HG03103 (cell line): ENCODE measurements around the gene SEMA4D.

Experiments
- ATAC-seq: cut with Tn5 transposase; IDR thresholded peaks from one replicate; pipeline ENCODE4 v1.9.1; 2021; ENCODE audit warnings: low read depth; ENCODE audit not compliant: unreplicated experiment

SEMA4D gene

DNA sequence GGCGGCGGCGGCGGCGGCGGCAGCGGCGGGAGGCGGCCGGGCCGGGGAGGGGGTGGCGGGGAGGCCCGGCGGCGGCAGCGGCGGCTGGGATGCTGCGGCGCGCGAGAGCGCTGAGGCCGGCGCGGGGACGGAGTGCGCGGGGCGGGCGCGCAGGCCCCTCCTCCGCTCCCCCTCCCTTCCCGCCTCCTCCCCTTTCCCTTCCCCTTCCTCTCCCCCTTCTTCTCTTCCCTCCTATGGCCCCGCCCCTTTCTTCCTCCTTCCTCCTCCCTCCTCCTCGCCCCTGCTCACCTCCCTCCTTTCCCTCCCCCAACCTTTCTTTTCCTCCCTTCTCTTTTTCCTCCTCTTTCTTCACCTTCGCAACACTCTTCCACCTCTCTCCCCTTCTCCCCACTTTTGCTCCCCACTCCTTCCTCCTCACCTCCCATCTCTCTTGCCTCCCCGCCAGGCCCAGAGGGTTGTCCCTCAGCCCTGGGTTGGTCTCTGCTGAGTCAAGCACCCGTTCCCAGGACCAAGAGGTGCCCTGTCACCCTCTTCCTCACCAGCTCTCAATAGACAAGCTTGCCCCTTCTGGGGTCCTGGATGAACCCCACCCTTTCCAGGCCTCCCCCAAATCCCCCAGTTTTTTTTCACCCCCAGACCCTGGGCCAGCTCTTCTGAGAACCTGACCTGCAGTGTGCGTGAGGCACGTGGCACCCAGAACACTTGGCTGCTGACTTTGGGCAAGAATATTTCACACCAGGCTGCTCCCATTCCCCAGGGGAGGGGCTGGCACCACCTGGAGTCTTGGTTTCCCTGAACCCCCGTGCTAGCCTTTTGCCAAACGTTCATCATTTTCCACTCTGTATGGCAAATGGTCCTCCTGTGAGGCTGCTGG lies at the start of gene SEMA4D:
TSS of gene SEMA4D (minus strand) at position 136 of the 874 bp plus-strand sequence. CDS start 92,657 bp downstream, outside the sequence.
- peak; percentile 40 for ATAC-seq

GRCh38 chr9:89547000-89547399 lies 49.1 kb upstream of the SEMA4D start:
- no peak for ATAC-seq

- ATAC-seq: no peak
Observed at GRCh38 chr9:89544279-89544661, 46.4 kb upstream of the SEMA4D start.

DNA sequence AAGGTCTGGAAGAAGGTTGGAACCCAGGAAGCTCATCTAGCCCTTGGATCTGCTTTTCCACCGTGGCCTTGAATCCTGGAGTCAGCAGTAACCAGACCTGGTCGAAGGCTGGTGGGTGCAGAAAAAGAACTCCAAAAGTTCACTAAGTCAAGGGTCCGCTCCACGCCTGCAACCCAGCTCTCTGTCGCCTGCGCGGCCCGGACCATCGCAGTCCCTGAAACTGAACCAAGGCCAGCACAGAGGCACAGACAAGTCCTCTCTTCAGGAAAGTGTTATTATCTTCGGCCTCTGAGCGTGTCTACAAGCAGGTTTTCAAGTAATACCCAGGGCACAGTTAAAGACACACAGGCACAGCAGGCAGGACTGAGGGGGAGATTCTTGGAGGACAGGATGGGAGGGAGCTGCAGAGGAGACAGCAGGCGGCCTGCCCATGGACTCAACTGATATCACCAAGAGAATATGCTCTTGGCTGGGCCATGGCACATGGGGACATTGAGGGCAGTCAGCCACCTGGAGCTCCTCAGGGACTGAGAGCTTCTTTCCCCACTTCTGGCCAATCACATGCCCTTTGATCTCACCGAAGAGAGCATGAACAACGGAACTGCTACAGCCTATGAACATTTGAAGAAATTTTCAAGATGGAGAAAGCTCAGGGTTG lies 45.8 kb upstream of the SEMA4D start:
- ATAC-seq: no peak

- no peak for ATAC-seq
Observed at GRCh38 chr9:89543111-89543510, 45.2 kb upstream of the SEMA4D start.

DNA sequence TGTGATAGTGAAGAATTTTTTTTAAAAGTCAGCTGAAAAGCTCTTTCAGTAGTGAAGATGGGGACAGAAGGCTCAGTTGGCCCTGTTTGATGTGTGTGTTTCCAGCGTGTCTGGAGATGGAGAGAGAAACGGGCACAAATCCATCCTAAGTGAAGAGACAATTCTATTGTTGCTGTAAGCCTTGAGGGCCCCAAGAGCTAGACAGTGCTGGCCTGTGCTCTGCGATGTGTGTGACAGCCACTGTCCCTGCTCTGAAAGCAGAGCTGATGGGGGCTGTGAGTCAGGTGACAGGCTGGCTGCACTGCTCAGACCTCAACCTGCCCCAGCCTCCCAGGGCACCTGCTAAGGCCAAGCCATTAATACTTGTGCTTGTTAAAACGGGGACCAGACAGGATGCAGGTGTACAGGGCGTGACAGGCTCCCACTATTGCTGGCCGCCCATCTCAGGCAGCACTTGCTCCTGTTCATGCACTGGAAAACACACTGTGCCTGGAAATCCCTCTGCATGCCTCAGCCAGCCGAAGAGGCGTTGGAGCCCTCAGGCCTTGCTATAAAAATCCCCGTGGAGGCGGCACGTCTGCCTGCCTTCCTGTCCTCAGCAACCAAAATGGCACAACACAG lies 44.6 kb upstream of the SEMA4D start:
- ATAC-seq: peak; percentile 67

DNA sequence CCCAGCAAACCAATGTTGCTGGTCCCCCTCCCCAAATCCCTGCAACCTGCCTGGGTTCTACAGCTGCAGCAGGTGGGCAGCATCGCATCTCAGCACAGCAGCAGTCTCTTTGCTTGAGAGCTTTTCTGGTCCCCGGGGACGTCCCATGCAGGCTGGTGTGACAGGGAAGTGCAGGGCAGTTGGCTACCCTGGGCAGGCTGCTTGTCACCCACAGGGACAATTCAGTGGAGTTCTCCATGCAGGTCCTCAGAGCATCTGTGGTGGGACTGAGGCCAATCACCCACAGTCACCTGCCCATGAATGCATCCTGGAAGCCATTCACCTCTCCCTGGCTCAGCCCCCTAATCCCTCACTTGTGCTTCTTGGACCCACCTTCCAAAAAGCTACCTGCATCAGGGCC lies 43.9 kb upstream of the SEMA4D start:
- no peak for ATAC-seq

DNA sequence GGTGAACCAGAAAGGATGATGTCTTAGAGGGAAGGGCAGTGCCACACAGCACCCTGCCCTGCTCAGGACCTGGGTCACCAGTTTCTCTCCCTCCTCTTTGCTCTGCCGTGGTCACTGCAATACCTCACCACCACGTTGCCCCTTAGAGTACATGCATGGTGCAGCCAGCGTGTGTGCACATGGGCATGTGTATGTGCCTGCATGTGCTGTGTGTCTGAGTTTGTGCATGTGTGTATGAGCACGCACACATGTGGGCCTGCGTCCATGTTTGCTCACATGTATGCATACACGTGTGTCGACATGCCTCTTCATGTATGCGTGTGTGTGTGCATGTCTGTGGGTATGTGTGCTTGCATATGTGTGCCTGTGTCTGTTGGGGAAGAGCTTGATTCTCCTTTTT lies 41.5 kb upstream of the SEMA4D start:
- no peak for ATAC-seq

DNA sequence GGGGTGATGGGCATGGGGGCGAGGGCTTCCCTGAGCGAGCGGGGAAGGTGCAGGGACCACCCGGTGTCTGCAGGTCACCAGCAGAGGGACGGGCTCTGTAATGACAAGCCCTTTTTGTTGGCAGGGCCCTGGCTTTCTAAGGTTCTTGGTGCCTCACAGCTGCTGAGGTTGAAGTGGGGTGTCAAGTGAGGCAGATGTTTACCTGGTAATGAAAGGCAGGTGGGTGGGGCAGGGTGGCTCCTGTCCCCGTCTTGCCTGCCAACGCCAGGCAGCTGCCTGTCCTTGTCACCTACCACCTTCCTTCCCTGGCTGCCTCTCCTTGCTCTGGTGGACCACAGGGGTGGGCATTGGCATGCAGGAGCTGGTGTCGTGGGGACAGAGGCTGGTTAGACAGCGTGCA lies 41.0 kb upstream of the SEMA4D start:
- ATAC-seq: no peak

DNA sequence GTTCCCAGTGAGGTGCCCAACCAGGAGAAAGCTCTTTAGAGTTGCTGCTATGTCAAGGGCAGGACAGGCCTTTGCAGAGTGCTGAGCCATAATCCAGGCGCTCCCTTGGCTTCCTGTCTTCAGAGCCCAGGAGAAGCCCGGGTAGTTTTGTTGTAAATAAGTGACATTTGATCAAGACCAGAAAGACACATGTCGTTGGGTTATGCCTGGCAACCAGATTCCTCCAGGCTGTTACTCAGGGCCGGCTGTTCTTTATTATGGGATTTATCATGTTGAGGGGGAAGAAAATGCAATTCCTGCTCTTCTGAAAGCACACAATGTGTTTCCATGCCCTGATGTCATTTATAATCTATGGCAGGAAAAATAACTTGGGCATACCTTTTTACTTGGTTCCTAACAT lies 39.3 kb upstream of the SEMA4D start:
- no peak for ATAC-seq

DNA sequence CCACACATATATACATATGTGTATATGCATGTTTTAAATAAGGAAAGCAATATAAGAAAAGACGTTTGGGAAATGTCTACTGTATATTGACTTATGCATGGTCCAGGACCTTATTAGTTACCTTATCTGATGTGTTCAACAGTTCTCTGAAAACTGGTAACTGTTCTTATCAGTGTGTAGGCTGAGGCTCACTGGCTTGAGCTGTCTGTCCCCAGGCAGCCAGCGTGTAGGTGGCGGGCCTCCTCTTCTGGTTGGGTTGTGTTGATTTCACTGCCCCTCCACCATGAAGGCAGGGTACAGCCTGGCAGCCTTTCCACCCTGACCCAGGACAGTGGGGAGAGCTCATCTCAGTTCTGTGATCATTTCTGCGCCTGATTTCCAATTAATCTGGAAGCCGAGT lies 38.7 kb upstream of the SEMA4D start:
- no peak for ATAC-seq

GRCh38 chr9:89536145-89536574 lies 38.2 kb upstream of the SEMA4D start:
- ATAC-seq: no peak

GRCh38 chr9:89535461-89535860 lies 37.5 kb upstream of the SEMA4D start:
- ATAC-seq: no peak

GRCh38 chr9:89534515-89535287 lies 36.8 kb upstream of the SEMA4D start:
- ATAC-seq: no peak

DNA sequence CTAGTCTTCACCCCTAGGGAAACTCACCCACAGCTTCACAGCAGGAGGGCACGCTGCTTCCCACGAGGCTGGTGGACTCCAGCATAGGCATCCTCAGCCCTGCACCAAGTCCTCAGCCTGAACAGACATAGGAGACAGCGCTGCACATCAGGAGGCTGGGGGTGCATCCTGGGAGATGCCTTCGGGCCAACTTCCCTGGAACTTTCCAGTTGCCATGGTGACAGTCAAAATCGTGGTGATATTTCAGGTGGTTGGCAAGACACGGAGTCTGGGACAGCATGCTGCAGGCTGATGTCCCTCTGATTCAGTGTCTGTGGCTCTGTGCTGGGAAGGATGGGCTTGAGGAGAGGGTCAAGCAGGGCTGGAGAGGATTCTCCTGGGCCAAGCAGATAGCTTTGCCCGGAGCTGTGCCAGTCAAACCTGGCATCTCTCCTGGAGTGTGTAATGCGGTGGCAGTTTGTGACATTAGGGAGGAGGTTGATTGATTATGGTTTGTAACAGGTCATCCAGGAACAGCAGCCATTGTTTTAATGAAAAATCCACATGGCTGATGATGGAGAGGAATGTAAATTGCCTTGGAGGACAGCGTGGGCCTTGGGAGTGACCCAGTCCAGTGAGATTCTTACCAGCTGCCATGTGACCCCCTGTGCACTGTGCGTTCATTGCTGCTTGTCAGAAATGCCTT lies 35.6 kb upstream of the SEMA4D start:
- ATAC-seq: no peak

GRCh38 chr9:89532944-89533343 lies 35.0 kb upstream of the SEMA4D start:
- ATAC-seq: no peak

GRCh38 chr9:89532478-89532877 lies 34.6 kb upstream of the SEMA4D start:
- no peak for ATAC-seq

- no peak for ATAC-seq
Observed at GRCh38 chr9:89531766-89532165, 33.9 kb upstream of the SEMA4D start.

GRCh38 chr9:89530726-89531125 lies 32.8 kb upstream of the SEMA4D start:
- no peak for ATAC-seq
